Measurements from ENCODE around the gene CD80. TPM values are rescaled to one million over a fixed set of nuclear protein-coding genes. Genes with fewer than 3 reads are reported as not detected.
A peak's percentile ranks its signal among the peaks of the same experiment; 100 is the strongest.

The CD80 gene
- total and polyA plus RNA-seq, 4 donors: 0.89 to 8.6 (median 4.2) TPM

DNA sequence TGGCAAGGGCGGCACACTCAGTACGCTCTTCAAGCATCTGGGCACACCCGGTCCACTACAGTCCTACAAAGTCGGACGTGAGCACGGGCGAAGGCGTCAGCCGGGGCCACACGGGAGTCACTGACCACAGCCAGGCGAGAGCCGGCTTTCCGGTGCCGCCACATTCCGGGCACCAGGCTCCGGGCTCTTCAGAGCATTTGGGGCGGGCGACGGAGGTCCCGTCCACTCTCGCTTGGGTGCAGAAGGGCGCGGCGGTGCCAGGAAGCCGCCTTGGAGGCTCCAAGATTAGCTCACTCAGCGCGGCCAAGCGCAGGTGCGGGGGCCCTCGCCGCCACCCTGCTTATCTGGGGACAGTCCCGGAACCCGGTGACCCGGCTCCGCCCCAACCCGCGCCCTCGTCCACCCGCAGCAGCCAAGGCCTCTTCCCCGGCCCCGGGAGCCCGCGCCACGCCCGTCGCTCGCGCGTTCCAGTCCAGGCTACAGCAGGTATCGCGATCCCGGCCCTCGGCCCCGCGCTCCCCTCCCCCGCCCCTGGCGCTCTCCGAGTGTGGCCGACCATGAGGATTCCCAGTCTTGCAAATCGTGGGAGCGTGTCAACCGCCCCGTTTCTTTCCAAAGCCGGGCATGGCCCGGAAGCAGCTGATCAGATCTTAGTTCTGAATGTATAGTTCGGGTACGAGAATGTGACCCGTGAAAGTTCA, 20.1 kb upstream of the CD80 start, which contains the start of gene ADPRH:
TSS of gene ADPRH (plus strand) at position 127 of the 701 bp plus-strand sequence. CDS start 2,678 bp downstream, outside the sequence.
- Histone ChIP-seq H3K9me3 (ENCODE audit: control insufficient read depth in 4 of 4, insufficient read depth in 3 of 4, low read length in 3 of 4) (no peaks in the 10 kb centered on the region), H3K27me3 (ENCODE audit: control insufficient read depth in 3 of 3, insufficient read depth in 3 of 3, low read length in 2 of 3) (no peaks in the 10 kb centered on the region), H3K27ac (ENCODE audit: low read depth in 1 of 2, low read length in 1 of 2) (peak within 1 kb of the TSS; percentile 94 to 98), H3K4me1 (ENCODE audit: control insufficient read depth in 5 of 5, insufficient read depth in 5 of 5, low read length in 5 of 5) (peaks cover 0 to 6% (median 0%) of the 10 kb centered on the region in 5 donors), H3K36me3 (ENCODE audit: control insufficient read depth in 4 of 4, insufficient read depth in 4 of 4, low read length in 4 of 4) (no peaks in the 10 kb centered on the region), H3K4me3 (peak within 1 kb of the TSS; percentile 49), H3K9ac (ENCODE audit: insufficient read depth in 1 of 2, low read length in 2 of 2) (peak within 1 kb of the TSS; percentile 67 to 95)
- ATAC-seq (ENCODE audit: insufficient read depth, low FRiP score) (peak; percentile 94), DNase-seq (peak; percentile 83 to 86 (median 85))
- 1% methylated on average over 65 to 68 of the region's 68 CpGs for WGBS, 2 donors
- TF ChIP-seq, protein P1, sequence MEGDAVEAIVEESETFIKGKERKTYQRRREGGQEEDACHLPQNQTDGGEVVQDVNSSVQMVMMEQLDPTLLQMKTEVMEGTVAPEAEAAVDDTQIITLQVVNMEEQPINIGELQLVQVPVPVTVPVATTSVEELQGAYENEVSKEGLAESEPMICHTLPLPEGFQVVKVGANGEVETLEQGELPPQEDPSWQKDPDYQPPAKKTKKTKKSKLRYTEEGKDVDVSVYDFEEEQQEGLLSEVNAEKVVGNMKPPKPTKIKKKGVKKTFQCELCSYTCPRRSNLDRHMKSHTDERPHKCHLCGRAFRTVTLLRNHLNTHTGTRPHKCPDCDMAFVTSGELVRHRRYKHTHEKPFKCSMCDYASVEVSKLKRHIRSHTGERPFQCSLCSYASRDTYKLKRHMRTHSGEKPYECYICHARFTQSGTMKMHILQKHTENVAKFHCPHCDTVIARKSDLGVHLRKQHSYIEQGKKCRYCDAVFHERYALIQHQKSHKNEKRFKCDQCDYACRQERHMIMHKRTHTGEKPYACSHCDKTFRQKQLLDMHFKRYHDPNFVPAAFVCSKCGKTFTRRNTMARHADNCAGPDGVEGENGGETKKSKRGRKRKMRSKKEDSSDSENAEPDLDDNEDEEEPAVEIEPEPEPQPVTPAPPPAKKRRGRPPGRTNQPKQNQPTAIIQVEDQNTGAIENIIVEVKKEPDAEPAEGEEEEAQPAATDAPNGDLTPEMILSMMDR (IDR thresholded peaks at IDR 0.05; ENCODE audit: control extremely low read depth, extremely low read depth): no peak

- DNase-seq (no peak), ATAC-seq (ENCODE audit: insufficient read depth, low FRiP score) (no peak)
- peaks cover 0 to 5% (median 0%) of the 10 kb centered on the region in 5 donors for H3K4me1 ChIP-seq (ENCODE audit: control insufficient read depth in 5 of 5, insufficient read depth in 5 of 5, low read length in 5 of 5)
- H3K27ac ChIP-seq (ENCODE audit: low read depth in 1 of 2, low read length in 1 of 2): no peak overlapping the region
- H3K9ac ChIP-seq (ENCODE audit: insufficient read depth in 1 of 2, low read length in 2 of 2): no peak overlapping the region
- no peaks in the 10 kb centered on the region for H3K9me3 ChIP-seq (ENCODE audit: control insufficient read depth in 4 of 4, insufficient read depth in 3 of 4, low read length in 3 of 4)
- TF ChIP-seq, protein P1 (IDR thresholded peaks at IDR 0.05; ENCODE audit: control extremely low read depth, extremely low read depth): no peak
- H3K36me3 ChIP-seq (ENCODE audit: control insufficient read depth in 4 of 4, insufficient read depth in 4 of 4, low read length in 4 of 4): no peaks in the 10 kb centered on the region
- H3K27me3 ChIP-seq (ENCODE audit: control insufficient read depth in 3 of 3, insufficient read depth in 3 of 3, low read length in 2 of 3): no peaks in the 10 kb centered on the region
- H3K4me3 ChIP-seq: no peak overlapping the region
Observed at GRCh38 chr3:119575507-119575906, 16.1 kb upstream of the CD80 start.

GRCh38 chr3:119571688-119572087, 12.3 kb upstream of the CD80 start:
- no peaks in the 10 kb centered on the region for H3K27me3 ChIP-seq (ENCODE audit: control insufficient read depth in 3 of 3, insufficient read depth in 3 of 3, low read length in 2 of 3)
- ATAC-seq (ENCODE audit: insufficient read depth, low FRiP score) (no peak), DNase-seq (no peak)
- TF ChIP-seq, protein P1 (IDR thresholded peaks at IDR 0.05; ENCODE audit: control extremely low read depth, extremely low read depth): no peak
- H3K4me1 ChIP-seq (ENCODE audit: control insufficient read depth in 5 of 5, insufficient read depth in 5 of 5, low read length in 5 of 5): no peaks in the 10 kb centered on the region
- 67 to 81% methylated on average over 5 of the region's 5 CpGs for WGBS, 2 donors
- H3K9me3 ChIP-seq (ENCODE audit: control insufficient read depth in 4 of 4, insufficient read depth in 3 of 4, low read length in 3 of 4): no peaks in the 10 kb centered on the region
- no peaks in the 10 kb centered on the region for H3K36me3 ChIP-seq (ENCODE audit: control insufficient read depth in 4 of 4, insufficient read depth in 4 of 4, low read length in 4 of 4)
- no peak overlapping the region for H3K4me3 ChIP-seq
- H3K9ac ChIP-seq (ENCODE audit: insufficient read depth in 1 of 2, low read length in 2 of 2): no peak overlapping the region
- peak overlapping the region in 1 of 2 donors; percentile 65 for H3K27ac ChIP-seq (ENCODE audit: low read depth in 1 of 2, low read length in 1 of 2)
